ENCODE results near the gene PPT2. TPM values are rescaled to one million over a fixed set of nuclear protein-coding genes. Genes with fewer than 3 reads are reported as not detected.

PPT2 gene
- total RNA-seq, 1 experiment from 2014 or later: 46.3 TPM

GRCh38 chr6:32137454-32137853 lies 16.5 kb upstream of the PPT2 start:
- H4K5ac ChIP-seq (ENCODE audit: insufficient read length, low read depth, low read length): no peak overlapping the region
- no peak overlapping the region for H3K4me2 ChIP-seq (ENCODE audit: insufficient read depth, insufficient read length, low read length)
- no peak overlapping the region for H2BK15ac ChIP-seq (ENCODE audit: low read depth, low read length)
- Mint-ChIP-seq H3K4me3 (no peak overlapping the region), H3K4me1 (no peaks in the 10 kb centered on the region), H3K27ac (no peak overlapping the region), H3K9me3 (no peaks in the 10 kb centered on the region), H3K27me3 (ENCODE audit: low read depth) (peaks cover 8% of the 10 kb centered on the region), H3K36me3 (ENCODE audit: insufficient read depth in 1 of 3, low read depth in 3 of 3) (no peaks in the 10 kb centered on the region)
- no peak overlapping the region for H4K8ac ChIP-seq (replicated peaks; ENCODE audit: insufficient read length, low read depth, low read length)
- H3K27ac ChIP-seq (ENCODE audit: insufficient read length, low read depth, low read length): no peak overlapping the region
- no peaks in the 10 kb centered on the region for H3K27me3 ChIP-seq (ENCODE audit: insufficient read depth, low read length)
- H2BK5ac ChIP-seq (ENCODE audit: insufficient read length, low read length): no peak overlapping the region
- H3K79me2 ChIP-seq (ENCODE audit: insufficient read depth, low read length): no peaks in the 10 kb centered on the region
- TF ChIP-seq CTCF (conservative IDR thresholded peaks at IDR 0.05): no peak
- H3K23ac ChIP-seq (ENCODE audit: insufficient read length, low read depth, low read length): no peak overlapping the region
- H3K9me3 ChIP-seq (ENCODE audit: control insufficient read depth, low read depth, low read length): no peaks in the 10 kb centered on the region
- H3K18ac ChIP-seq (ENCODE audit: insufficient read length, low read depth, low read length): no peak overlapping the region
- no peaks in the 10 kb centered on the region for H3K79me1 ChIP-seq (ENCODE audit: insufficient read depth, low read depth, low read length, poor library complexity, severe bottlenecking)
- H2AK5ac ChIP-seq (ENCODE audit: insufficient read length, low read length): no peak overlapping the region
- H2AFZ ChIP-seq (ENCODE audit: low read length): no peak overlapping the region
- H4K91ac ChIP-seq (ENCODE audit: insufficient read length, low read depth, low read length): no peak overlapping the region
- H3T11ph ChIP-seq (ENCODE audit: low read length): no peak overlapping the region
- no peaks in the 10 kb centered on the region for H3K4me1 ChIP-seq (ENCODE audit: insufficient read depth, low read length)
- no peak overlapping the region for H3K14ac ChIP-seq (ENCODE audit: insufficient read depth, low read length)
- no peak overlapping the region for H3K9ac ChIP-seq (ENCODE audit: extremely low read depth, insufficient read length, low read length)
- H3K23me2 ChIP-seq (ENCODE audit: insufficient read length, low read depth, low read length, poor library complexity, severe bottlenecking): no peaks in the 10 kb centered on the region
- no peak overlapping the region for H2BK20ac ChIP-seq (ENCODE audit: low read depth, low read length, poor library complexity, severe bottlenecking)
- H3K4ac ChIP-seq (ENCODE audit: low read depth, low read length): no peak overlapping the region
- H3K56ac ChIP-seq (ENCODE audit: insufficient read length, low read depth, low read length): no peak overlapping the region
- DNase-seq: no peak
- no peak overlapping the region for H2BK120ac ChIP-seq (ENCODE audit: low read depth, low read length, poor library complexity, severe bottlenecking)
- no peaks in the 10 kb centered on the region for H4K20me1 ChIP-seq (ENCODE audit: control insufficient read depth, insufficient read depth, insufficient read length)
- no peak overlapping the region for H2BK12ac ChIP-seq (ENCODE audit: insufficient read length, low read depth, low read length)
